Stimulated activated CD4-positive, alpha-beta T cell treated with anti-CD3 and anti-CD28 coated beads, Interleukin-1b, Interleukin-23, amount 100 ng/mL, for 1 hour (primary cell): ENCODE measurements around the gene ADAMTS7.
"Not testable (repeated sequence)": the region's sequence is repeated elsewhere in the genome, so short reads cannot be mapped to it uniquely, and the experiment has no call there.

Experiments
- DNase-seq, 2 donors: peaks; one replicate each; pipeline ENCODE4 v3.0.0-alpha.2; 2020; ENCODE audit warnings: low read depth in 2 of 2

The ADAMTS7 gene

DNA sequence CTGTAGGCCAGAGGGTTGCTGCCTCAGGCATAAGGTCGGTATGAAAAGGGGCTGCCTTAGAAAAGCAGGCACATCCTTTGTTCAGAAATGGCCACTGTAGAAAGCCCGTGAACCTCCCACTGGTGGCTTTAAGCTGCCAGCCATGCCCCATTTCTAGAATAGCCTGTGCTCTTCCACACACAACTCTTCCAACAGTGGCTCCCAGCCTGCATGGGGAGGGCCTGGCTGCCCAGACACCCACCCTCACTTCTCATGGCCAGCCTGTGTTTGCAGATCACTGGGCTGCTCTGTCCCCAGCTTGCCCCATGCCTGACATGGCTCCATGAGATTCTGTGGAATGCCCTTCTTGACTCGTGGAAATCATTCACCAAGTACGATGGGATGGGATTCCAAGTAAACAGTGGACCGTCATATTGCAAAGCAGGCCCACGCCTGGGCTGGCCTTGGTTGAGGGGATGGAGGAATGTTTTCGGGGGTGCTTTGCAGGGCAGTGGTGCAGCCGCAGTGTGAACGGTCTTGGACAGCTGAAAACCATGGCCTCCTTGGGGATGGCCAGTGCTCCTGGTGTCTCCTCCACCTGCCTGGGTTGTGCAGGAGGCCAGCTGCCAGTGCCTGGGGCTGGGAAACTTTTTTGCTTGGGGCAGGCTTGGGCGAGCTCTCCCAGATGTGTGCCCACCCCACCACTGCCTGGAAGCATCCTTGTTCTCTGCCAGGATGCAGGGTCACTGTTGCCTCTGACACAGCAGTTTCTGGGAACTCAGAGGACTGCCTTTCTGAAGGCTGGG, 57.3 kb downstream of the ADAMTS7 start:
- DNase-seq, result not testable (repeated sequence)

DNA sequence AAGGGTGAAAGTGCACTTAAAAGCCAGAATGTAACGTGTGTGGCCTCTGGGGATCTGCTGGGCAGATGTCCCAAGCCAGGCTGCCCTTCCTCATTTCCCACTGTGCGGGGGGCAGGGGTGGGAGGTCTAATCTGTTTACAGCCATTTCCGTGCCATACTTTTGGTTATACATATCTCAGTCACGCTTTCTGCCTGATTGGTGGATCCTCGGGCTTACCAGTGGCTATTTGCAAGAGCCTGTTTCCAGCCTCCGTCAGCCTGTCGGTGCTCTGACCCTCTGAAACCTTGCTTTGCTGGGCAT, 58.0 kb downstream of the ADAMTS7 start:
- DNase-seq, result not testable (repeated sequence)

DNA sequence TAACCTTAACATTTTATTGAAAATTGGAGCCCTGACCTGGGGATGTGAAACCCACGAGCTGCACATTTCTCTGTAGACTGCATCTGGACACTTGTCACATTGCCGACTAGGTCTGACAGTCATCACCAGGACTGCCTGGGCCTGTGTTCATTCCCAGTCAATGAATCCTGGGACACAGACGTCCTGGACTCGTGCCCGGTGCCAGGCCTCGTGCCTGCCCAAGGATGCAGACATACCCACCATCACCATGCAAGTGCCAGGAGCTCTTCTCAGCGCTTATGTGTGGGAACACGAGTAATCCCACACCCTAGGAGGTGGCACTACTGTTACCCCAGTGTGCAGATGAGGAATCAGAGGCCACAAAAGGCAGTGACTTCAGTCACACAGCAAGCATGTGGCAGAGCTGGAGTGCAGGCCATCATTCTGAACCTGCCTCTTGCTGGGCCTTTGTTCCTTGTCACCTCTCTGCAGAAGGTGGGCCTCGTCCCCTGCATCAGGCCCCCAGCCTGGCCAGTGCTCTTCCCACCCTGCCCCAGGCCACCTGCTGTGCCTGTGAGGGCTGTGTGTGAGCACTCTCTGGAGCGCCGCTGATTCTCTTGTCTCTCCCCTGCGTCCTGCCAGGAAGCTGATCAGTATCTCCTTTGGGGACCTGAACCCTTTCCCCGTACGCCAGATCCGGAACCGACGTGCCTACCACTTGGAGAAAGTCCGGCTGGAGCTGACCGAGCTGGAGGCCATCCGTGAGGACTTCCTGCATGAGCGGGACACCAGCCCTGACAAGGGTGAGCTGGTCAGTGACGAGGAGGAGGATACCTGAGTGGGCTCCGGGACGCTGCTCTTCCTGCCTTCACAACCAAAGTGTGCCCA, 58.5 kb downstream of the ADAMTS7 start:
- no peak for DNase-seq

DNA sequence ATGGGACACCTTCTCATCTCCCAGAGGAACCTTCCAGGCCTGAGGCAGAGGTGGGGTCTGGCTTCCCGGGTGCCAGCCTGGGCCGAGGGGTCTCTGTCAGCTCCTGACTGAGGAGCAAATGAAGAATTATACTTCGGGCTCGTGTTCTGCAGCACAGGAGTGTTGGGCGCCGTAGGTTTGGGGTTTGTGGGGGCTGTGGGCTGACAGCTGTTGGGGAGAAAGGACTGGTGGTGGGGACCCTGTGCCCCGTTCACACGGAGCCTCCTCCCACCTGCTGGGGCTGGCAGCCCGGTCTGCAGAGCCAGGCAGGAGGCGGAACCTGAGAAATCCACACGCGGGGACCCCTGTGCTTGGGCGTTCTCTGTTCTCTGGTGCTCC, 59.7 kb downstream of the ADAMTS7 start:
- no peak for DNase-seq

DNA sequence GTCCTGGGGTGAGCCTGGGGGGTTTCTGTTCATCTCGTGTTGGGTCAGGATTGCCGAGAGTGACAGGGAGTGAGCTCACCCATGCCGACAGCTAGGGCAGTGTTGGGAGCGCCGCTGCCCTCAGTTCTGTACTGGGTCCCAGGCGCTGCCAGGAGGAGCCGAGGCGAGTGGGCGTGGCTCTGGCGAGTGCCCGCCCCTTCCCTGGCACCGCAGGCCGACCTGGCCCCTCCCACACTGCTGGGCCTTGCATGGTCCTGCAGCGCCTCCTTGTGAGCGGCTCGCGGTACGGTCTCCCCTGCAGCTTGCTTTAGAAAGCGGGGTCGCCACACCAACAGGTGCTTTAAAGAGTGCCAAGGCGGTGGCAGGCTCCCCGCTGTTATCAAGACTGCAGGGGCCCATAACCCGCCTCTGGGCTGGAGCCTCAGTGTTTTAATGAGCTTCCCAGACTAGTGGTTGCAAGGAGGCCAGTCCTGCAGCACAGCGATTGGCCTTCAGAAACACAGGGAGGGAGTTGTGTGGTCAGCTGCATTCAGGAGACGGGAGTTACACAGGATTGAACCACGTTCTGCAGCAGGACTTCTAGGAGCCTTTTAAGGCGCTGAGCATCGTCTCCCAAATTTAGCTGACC, 60.2 kb downstream of the ADAMTS7 start:
- DNase-seq, result peak; percentile 76 to 86

DNA sequence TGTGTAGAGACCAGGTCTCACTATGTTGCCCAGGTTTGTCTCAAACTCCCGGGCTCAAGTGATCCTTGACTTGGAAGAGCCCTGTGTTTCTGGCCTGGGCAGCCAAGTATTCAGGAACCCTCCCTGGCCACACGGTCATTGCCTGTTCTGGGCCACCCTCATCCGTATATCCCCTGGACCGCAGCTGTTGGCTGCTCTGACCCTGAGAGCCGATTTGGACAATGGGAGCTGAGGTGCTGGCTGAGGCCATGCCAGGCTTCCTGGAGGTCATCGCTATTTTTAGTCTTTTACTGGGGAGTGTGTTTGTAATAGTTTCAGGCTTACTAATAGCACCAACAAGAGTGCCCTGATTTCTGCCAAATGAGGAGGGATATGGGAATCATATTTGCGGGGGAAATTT, 60.7 kb downstream of the ADAMTS7 start:
- no peak for DNase-seq

DNA sequence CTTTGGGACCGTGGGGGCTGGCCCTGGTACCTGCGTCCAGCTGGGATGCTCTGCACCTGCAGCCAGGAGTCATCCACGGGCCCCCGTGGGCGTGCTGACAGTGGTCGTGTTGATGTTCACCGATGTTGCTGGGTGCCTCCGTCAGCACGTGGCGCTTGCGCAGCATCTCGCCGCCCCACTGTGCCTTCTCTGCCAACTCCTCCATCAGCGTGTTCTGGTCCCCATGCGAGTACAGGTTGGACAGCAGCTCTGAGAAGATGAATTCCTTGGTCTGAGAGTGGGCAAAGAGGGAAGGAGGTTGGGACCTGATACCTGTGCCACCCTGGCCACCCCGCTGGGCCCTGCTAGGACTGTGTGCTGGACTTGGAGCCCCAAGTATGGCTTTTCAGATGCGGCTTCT, 61.4 kb downstream of the ADAMTS7 start:
- no peak for DNase-seq

DNA sequence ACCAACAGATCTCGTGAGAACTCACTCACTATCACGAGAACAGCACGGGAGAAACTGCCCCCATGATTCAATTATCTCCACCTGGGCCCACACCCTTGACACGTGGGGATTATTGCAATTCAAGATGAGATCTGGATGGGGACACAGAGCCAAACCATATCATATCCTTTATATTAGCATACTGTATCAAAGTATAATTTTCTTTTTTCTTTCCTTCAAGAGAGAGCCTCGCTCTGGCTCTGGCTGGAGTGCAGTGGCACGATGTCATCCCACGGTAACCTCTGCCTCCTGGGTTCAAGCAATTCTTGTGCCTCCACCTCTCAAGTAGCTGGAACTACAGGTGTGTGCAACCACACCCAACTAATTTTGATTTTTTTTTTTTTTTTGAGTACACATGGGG, 63.4 kb downstream of the ADAMTS7 start:
- not testable (repeated sequence) for DNase-seq

DNA sequence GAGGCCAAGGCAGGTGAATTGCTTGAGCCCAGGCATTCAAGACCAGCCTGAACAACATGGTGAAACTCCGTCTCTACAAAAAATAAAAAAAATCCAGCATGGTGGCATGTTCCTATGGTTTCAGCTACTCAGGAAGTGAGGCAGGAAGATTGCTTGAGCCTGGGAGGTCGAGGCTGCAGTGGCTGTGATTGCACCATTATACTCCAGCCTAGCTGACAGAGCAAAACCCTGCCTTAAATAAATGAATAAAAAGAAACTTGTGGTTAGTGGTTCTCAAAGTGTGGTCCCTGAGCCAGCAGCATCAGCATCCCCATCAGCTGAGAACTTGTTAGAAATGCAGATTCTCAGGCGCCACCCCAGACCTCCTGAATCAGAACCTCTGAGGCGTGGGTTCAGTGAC, 69.6 kb downstream of the ADAMTS7 start:
- not testable (repeated sequence) for DNase-seq

DNA sequence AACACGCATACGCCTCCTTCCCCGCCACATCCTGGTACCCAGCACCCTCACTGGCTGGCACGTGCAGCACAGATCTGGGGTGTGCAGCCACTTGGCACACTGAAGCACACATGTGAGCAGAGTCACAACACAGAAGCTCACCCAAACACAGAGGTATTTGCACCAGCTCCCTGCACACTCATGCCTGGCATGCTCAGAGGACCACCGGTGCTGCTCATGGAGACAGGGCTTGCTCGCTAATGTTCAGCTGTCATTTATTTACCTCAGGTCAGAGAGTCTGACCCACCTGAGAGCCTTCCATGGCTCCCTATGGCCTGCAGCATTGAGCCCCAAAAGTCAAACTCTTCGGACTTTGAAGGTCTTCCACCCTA, 70.4 kb downstream of the ADAMTS7 start:
- no peak for DNase-seq

DNA sequence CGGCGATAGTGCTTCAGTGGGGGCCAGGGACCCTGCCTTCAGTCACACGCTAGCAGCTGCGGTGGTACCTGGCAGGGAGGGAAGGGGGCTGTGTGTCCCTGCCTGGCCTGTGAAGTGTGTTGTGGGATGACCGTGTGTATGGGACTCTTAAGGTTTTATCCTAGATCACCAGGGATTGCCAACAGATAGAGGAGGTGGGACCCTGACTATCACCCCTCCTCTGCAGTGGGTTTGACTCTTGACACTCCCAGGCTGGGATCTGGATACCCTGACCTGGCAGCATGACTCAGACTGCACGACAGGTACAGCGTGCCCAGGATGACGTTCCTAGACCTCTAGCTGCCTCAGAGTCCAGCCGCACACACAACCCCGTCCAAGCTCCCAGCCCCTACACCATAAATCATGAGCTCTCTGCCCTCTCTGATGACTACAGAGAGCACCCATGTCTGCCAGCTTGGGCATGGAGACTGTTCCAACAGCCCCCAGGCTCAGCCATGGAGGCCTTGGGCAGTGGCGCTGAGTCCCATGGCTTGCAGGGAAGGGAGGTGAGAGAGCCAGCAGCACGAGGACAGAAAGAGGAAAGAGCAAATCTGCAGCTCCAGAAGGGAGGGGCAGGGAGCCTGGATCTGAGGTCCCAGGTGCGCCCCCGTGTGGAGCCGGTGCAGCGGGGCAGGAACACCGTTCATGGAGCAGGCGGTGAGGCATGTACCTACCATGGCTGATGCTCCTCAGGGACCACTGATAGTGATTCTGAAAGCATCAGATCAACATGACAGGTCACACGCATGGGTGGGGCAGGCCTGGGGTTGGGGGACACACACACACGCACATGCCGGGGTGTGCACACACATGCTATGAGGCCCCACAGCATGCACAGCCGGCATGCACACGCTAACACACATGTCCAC, 71.0 kb downstream of the ADAMTS7 start:
- no peak for DNase-seq

DNA sequence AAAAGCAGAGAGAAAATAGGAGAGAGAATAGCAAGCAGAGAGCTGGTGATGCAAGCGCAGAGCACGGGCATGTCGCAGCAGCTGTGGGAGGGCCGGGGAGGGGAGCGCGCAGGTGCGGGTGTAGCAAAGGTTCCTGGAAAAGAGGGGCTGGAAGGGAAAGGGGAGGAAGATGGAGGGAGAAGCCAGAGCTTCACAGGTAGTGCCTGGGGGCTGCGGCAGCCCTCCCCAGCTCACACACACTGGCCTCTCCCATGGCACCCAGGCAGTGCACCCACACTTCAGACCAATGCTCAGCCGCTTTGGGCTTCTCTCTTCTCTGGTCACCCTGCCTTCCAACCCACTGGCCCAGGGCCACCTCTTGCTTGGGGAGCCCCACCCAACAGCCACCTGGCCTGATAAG, 72.1 kb downstream of the ADAMTS7 start:
- DNase-seq, result no peak

DNA sequence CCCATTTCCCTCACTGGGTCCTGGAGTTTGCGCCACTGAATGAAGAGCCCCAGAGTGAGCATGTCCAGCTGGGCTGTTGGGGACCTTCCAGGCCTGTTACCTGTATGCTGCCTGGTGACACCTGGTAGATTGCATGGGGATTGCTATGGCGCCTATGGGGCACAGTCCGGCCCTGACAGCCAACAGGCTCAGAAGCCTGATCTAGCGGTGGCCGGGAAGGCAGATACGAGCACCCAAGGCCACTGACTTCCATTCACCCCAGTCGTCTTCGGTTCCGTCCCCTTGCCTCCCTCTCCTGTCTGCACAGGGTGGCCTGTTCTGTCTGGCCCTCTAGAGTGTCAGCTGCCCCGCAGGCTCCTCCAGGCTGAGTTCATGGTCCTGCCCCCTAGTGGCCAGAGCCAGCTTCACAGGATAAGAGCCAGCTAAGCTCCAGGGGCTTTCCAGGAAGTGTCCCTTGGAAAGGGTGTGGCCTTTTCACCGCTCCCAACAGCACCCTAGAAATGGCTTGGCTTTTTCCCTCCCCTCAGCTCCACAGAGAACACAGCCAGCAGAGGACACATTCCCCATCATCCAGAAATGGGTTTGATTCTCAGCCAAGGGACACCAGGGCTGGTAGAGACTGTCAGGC, 73.2 kb downstream of the ADAMTS7 start:
- not testable (repeated sequence) for DNase-seq

DNA sequence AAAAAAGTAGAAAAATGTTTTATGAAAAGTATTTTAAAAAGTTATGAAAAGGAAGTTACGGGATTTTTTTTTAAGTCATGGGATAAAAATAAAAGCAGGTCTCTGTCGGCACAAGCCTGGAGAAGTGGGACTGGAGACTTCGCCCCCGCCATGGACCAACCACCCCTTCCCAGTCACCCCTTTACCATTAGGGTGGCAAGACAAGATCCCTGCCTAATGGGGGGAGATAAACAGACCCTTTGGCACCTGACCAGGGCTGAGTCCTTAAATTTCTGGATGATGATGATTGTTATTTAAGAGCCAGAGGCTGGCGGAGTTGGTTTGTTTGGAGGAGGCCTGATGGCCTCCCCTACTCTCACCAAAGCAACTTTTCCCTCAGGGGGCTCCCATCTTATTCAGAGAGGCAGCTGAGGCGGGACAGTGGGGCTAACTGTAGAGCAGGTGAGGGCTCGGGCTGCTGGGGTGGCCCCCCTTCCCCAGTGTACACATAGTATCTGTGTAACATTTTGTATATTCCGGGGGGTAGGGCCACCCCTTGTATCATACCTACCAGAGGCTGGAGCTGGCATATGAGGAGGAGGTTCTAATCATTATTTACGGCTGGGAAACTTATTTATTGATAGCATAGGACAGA, 74.0 kb downstream of the ADAMTS7 start:
- DNase-seq, result no peak

DNA sequence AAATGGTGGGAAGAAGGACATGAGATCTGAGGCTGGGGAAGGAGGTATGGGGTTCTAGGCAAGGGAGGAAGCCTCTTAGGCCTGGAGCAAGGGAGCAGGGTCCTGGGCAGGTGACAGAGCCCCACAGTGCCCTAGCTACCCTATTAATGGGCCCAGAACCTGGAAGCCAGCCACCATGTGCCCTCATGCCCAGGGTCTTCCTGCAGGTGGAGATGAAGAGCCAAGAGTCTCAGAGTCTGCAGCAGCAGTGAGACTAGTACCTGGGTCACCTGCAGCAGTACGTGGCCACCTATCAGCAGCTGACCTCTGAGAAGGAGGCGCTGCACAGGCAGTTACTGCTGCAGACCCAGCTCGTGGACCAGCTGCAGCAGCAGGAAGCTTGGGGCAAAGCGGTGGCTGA, 75.0 kb downstream of the ADAMTS7 start:
- DNase-seq, result not testable (repeated sequence)

DNA sequence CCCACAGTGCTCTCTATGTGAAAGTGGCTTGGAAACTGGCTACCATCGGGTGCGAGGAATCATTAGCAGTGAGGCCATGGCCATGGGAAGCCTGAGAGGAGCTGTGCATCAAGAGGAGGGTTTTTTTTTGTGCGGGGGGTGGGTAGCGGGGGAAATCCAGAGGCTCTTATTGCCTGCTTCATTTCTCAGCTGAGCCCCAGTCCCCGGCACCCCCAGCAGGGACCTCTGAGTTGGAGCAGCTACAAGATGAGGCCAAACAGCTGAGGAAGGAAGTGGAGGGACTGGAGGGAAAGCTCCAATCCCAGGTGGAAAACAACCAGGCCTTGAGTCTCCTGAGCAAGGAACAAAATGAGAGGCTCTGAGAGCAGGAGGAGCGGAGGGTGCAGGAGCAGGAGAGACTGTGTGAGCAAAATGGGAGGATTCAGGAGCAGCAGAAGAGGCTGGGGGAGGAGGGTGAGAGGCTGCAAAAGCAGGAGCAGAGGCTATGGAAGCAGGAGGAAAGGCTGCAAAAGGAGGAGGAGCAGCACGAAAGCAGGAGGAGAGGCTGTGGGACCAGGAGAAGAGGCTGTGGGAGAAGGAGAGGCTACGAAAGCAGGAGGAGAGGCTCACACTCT, 76.7 kb downstream of the ADAMTS7 start:
- DNase-seq, result no peak

DNA sequence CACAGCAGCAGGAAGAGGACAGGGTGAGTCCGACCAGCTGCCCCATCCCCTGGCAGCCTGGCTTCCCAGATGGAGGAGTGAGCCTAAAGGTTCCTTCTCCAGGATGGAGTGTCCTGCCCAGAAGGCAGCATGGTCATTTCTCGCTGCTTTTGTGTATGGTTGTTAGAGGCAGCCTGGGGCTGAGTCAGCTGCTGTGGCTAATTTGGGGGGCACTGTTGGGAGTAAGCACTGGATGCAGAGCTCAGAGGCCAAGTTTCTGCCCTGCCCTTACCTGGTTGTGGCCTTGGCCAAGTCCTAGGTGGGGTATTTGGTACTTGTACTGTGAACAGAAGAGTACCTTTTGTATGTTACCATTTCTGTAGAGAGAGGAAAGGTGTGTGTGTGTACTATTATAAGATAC, 78.6 kb downstream of the ADAMTS7 start:
- DNase-seq, result no peak

DNA sequence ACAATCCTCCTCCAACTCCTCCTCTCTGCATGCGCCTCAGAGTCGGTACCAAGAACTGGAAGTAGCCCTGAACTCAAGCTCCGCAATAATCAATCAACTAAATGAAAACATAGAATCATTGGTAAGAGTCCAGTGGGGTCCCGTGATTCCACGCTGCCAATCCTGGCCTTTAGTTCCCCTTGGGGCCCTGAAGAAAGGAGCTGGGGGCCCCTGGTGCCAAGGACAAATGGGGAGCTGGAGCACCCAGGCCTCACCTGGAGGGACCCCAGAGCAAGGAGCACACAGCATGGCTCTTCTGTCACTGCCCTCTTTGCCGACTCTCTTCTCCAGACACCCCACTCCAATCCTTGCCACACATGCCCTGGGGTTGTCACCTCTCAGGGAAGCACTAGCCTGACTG, 80.3 kb downstream of the ADAMTS7 start:
- no peak for DNase-seq

DNA sequence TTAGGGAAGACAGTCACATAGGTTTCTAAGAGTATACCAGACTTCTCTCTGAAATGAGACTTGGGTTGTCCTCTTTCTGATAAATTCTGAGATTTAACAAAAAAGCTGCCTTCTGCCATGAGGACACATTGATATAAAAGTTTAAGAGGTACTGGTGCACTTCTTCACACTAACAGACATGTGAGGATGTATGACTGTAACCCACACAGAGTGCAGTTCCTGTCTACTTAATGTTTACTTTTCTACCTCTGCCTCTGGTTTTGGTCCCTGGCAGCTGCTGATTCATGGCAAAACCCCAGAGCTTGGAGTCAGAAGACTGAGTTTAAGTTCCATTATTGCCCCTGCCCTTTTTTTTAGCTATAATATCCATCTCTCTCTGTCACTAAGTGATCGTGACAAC, 82.8 kb downstream of the ADAMTS7 start:
- not testable (repeated sequence) for DNase-seq

DNA sequence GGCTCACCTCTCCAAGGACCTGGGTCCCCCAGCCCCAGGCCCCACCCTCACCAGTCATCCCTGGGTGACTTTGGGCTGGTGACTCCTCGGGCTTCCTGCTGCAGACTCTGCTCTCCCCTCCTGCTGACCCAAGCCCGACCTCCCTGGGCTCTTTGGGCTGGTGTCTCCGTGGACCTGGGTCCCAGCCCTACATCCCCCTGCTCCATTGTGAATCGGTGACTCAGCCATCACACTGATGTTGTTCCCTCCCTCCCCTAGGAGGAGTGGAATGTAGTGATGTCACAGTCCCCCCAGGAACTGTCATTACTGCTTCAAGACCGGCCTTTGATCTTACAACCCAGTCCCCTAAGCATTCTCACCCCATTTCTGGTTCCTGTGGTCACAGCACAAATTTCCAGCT, 83.7 kb downstream of the ADAMTS7 start:
- DNase-seq, result no peak
